Ascending aorta (tissue), 2 donors: ENCODE data around the gene KMT5C. TPM values are rescaled to one million over a fixed set of nuclear protein-coding genes. Genes with fewer than 3 reads are reported as not detected.

ENCODE experiments used
- DNase-seq, 2 donors: peaks; one replicate each; pipeline ENCODE4 v3.0.0-alpha.2; 2019; ENCODE audit warnings: low spot score in 2 of 2
- H3K27ac ChIP-seq, 2 donors: fragments of 200-600 bp; sonication (generic); one replicate each; pipeline ENCODE4 v1.5.1; 2016 to 2017; ENCODE audit warnings: mild to moderate bottlenecking in 1 of 2
- H3K27me3 ChIP-seq: fragments of 200-600 bp; sonication (generic); one replicate; pipeline ENCODE4 v1.5.1; 2017
- H3K36me3 ChIP-seq, 2 donors: fragments of 200-600 bp; sonication (generic); one replicate each; pipeline ENCODE4 v1.5.1; 2016
- H3K4me1 ChIP-seq, 2 donors: fragments of 200-600 bp; sonication (generic); one replicate each; pipeline ENCODE4 v1.5.1; 2016 to 2017; ENCODE audit warnings: mild to moderate bottlenecking in 1 of 2
- H3K4me3 ChIP-seq, 2 donors: fragments of 200-600 bp; sonication (generic); one replicate each; pipeline ENCODE4 v1.5.1; 2016 to 2017; ENCODE audit warnings: mild to moderate bottlenecking in 1 of 2
- H3K9me3 ChIP-seq, 2 donors: fragments of 200-600 bp; sonication (generic); one replicate each; pipeline ENCODE4 v1.5.1; 2016
- CTCF ChIP-seq, 3 experiments: fragments of 200-600 bp in 2 of 3; fragments of 450-650 bp in 1 of 3; sonication (generic) in 2 of 3; IDR thresholded peaks; one replicate each; pipeline ENCODE4 v1.5.1; 2016 to 2019; ENCODE audit warnings: antibody characterized with exemption in 3 of 3, mild to moderate bottlenecking in 1 of 3, moderate library complexity in 1 of 3
- intact Hi-C: fragments of 100-400 bp; cut with DNase I; formaldehyde crosslinking; loops from one replicate; pipeline ENCODE4 v1.15.1; 2023
- total RNA-seq: library from RNA; depleted of rRNA; stranded (reverse); fragments of >200 nt; gene quantifications from one replicate; pipeline ENCODE4 v1.1.0, GENCODE V29; 2016

Gene KMT5C
- total RNA-seq, 1 donor from 2014 or later: 21.7 TPM

- DNase-seq: no peak
These were observed 6.4 kb downstream of the KMT5C start for GRCh38 chr19:55345818-55346724.

GRCh38 chr19:55346725-55347441 lies 7.2 kb downstream of the KMT5C start:
- H3K9me3 ChIP-seq: no peaks in the 10 kb centered on the region
- H3K36me3 ChIP-seq: peaks cover 13 to 25% of the 10 kb centered on the region in 2 donors
- H3K4me3 ChIP-seq: no peak overlapping the region
- no peak for TF ChIP-seq CTCF (IDR thresholded peaks at IDR 0.05)
- intact Hi-C loops: no loop called here
- H3K4me1 ChIP-seq: no peaks in the 10 kb centered on the region
- H3K27me3 ChIP-seq: no peaks in the 10 kb centered on the region
- H3K27ac ChIP-seq: no peak overlapping the region
- no peak for DNase-seq

More at GRCh38 chr19:55345818-55346724, 6.4 kb downstream of the KMT5C start:
- TF ChIP-seq CTCF (IDR thresholded peaks at IDR 0.05): no peak
- Histone ChIP-seq H3K4me3 (no peak overlapping the region), H3K27me3 (no peaks in the 10 kb centered on the region), H3K9me3 (no peaks in the 10 kb centered on the region), H3K27ac (no peak overlapping the region), H3K36me3 (peaks cover 13 to 25% of the 10 kb centered on the region in 2 donors), H3K4me1 (peaks cover 0 to 6% of the 10 kb centered on the region in 2 donors)
- intact Hi-C loops: no loop called here

- no peak for TF ChIP-seq CTCF (IDR thresholded peaks at IDR 0.05)
- peaks cover 7 to 19% of the 10 kb centered on the region in 2 donors for H3K36me3 ChIP-seq
- H3K27ac ChIP-seq: no peak overlapping the region
- intact Hi-C loops: no loop called here
- no peaks in the 10 kb centered on the region for H3K9me3 ChIP-seq
- no peak overlapping the region for H3K4me3 ChIP-seq
- H3K4me1 ChIP-seq: no peaks in the 10 kb centered on the region
- no peak for DNase-seq
- no peaks in the 10 kb centered on the region for H3K27me3 ChIP-seq
These were observed 7.8 kb downstream of the KMT5C start for GRCh38 chr19:55347442-55348009.

- H3K27me3 ChIP-seq: no peaks in the 10 kb centered on the region
- peaks cover 3 to 5% of the 10 kb centered on the region in 2 donors for H3K4me1 ChIP-seq
- intact Hi-C loops: no loop called here
- TF ChIP-seq CTCF (IDR thresholded peaks at IDR 0.05): no peak
- no peak overlapping the region for H3K4me3 ChIP-seq
- H3K9me3 ChIP-seq: no peaks in the 10 kb centered on the region
- no peak for DNase-seq
- no peak overlapping the region for H3K27ac ChIP-seq
- peaks cover 3 to 16% of the 10 kb centered on the region in 2 donors for H3K36me3 ChIP-seq
These were observed 8.8 kb downstream of the KMT5C start for GRCh38 chr19:55348317-55349034.

GRCh38 chr19:55350620-55351315 lies 11.1 kb downstream of the KMT5C start:
- Histone ChIP-seq H3K9me3 (no peaks in the 10 kb centered on the region), H3K4me3 (no peak overlapping the region), H3K36me3 (peaks cover 0 to 13% of the 10 kb centered on the region in 2 donors), H3K27me3 (peaks cover 11% of the 10 kb centered on the region), H3K27ac (no peak overlapping the region), H3K4me1 (peaks cover 3 to 12% of the 10 kb centered on the region in 2 donors)
- intact Hi-C loops: no loop called here
- TF ChIP-seq CTCF (IDR thresholded peaks at IDR 0.05): no peak
- no peak for DNase-seq
